ENCODE results near the gene GBE1.

DNA sequence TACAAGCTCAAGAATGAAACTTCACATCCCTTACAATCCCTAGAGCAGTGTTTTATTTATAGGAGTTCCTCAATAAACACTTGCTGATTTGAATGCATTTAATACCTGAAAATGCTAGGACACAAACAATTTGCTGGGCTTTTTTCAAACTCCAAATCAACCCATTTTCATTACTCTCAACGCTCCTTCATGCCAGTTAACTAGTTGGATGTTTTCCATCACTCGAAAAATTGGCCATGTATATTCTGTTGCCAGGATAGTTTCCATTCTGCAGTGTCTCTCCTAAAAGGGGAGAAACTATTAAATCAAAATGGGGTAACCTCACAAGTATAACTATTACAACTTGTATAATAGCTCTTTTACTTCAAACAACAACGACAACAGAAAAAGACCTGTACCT, 1.2 kb downstream of the GBE1 start:
- TF ChIP-seq ZNF138 (CRISPR knock-in tag; conservative IDR thresholded peaks at IDR 0.05) = no peak
- TF ChIP-seq CTCF (IDR thresholded peaks at IDR 0.05) = no peak
- no peak for TF ChIP-seq CREM (CRISPR knock-in tag; IDR thresholded peaks at IDR 0.05)
- TF ChIP-seq MLX (CRISPR knock-in tag; IDR thresholded peaks at IDR 0.05) = no peak
- TF ChIP-seq, protein P1, sequence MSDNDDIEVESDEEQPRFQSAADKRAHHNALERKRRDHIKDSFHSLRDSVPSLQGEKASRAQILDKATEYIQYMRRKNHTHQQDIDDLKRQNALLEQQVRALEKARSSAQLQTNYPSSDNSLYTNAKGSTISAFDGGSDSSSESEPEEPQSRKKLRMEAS (CRISPR knock-in tag; IDR thresholded peaks at IDR 0.05) = no peak
- TF ChIP-seq, protein P2, sequence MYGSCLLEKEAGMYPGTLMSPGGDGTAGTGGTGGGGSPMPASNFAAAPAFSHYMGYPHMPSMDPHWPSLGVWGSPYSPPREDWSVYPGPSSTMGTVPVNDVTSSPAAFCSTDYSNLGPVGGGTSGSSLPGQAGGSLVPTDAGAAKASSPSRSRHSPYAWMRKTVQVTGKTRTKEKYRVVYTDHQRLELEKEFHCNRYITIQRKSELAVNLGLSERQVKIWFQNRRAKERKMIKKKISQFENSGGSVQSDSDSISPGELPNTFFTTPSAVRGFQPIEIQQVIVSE (CRISPR knock-in tag; IDR thresholded peaks at IDR 0.05; ENCODE audit: borderline replicate concordance) = no peak
- no peak for TF ChIP-seq FOXP1 (CRISPR knock-in tag; IDR thresholded peaks at IDR 0.05; ENCODE audit: borderline replicate concordance)
- TF ChIP-seq GABPB1 (CRISPR knock-in tag; IDR thresholded peaks at IDR 0.05) = no peak
